GM10248 (cell line): ENCODE measurements around the gene AHSG.
"Not testable (repeated sequence)": the region's sequence is repeated elsewhere in the genome, so short reads cannot be mapped to it uniquely, and the experiment has no call there.

Experiments used
- CTCF ChIA-PET: fragments of 300-600 bp; sonication (Branson Sonifier 250); formaldehyde crosslinking; extraction: SDS; loops from one replicate; lab custom pipeline; 2021; ENCODE audit warnings: antibody characterized with exemption; lab: Yijun Ruan, JAX
- POLR2A ChIA-PET: fragments of 350-650 bp; sonication (Branson Sonifier 250); formaldehyde crosslinking; extraction: SDS; loops from one replicate; lab custom pipeline; 2020; ENCODE audit warnings: antibody characterized with exemption; lab: Yijun Ruan, JAX
- DNase-seq: peaks from one replicate; pipeline ENCODE4 v3.0.0; 2012; ENCODE audit errors: extremely low spot score
- CTCF ChIP-seq: IDR thresholded peaks from 2 replicates; pipeline ENCODE4 v1.5.1; 2012; ENCODE audit warnings: mild to moderate bottlenecking, low read depth; ENCODE audit errors: extremely low read depth, missing control alignments, control extremely low read depth

AHSG gene

GRCh38 chr3:186583831-186584230 is 29.0 kb upstream of the AHSG start:
- no peak for TF ChIP-seq CTCF
- POLR2A ChIA-PET, result interaction anchor here (1.4 kb wide), 1 partner anchor 14 kb away, joined by 5 read pairs; the partner anchor contains the start of gene DNAJB11
- no peak for DNase-seq
- CTCF ChIA-PET, result interaction anchor here (1.1 to 4.4 kb wide), 3 partner anchors 14 to 32 kb away, joined by 3 to 39 read pairs (median 3); partner anchors contain the start of genes AHSG and DNAJB11

- DNase-seq, POLR2A ChIA-PET: not testable (repeated sequence)
- CTCF ChIA-PET, result interaction anchor here (0.8 to 4.4 kb wide), 3 partner anchors 24 to 46 kb away, joined by 3 to 39 read pairs (median 3); partner anchors contain the start of gene AHSG
Measured at GRCh38 chr3:186586245-186586644, 26.6 kb upstream of the AHSG start.

- ChIA-PET CTCF (interaction anchor here (0.6 to 4.4 kb wide), 5 partner anchors 10 to 28 kb away, joined by 3 to 39 read pairs (median 3); partner anchors contain the start of genes AHSG and DNAJB11), POLR2A (no interaction called here)
- no peak for DNase-seq
- no peak for TF ChIP-seq CTCF
Measured at GRCh38 chr3:186587183-186587582, 25.7 kb upstream of the AHSG start.

GRCh38 chr3:186588632-186589031 is 24.2 kb upstream of the AHSG start:
- no peak for TF ChIP-seq CTCF
- ChIA-PET CTCF (interaction anchor here (17.4 kb wide), 1 partner anchor 27 kb away, joined by 155 read pairs; the partner anchor contains the start of gene AHSG), POLR2A (no interaction called here)
- no peak for DNase-seq

GRCh38 chr3:186589121-186589520 is 23.7 kb upstream of the AHSG start:
- POLR2A ChIA-PET, result no interaction called here
- DNase-seq, result no peak
- CTCF ChIA-PET, result interaction anchor here (17.4 kb wide), 1 partner anchor 26 kb away, joined by 155 read pairs; the partner anchor contains the start of gene AHSG
- no peak for TF ChIP-seq CTCF

- no peak for DNase-seq
- TF ChIP-seq CTCF, result no peak
- CTCF ChIA-PET, result interaction anchor here (1.2 to 17.4 kb wide), 2 partner anchors 8 to 25 kb away, joined by 3 to 155 read pairs; partner anchors contain the start of gene AHSG
- POLR2A ChIA-PET, result no interaction called here
Measured at GRCh38 chr3:186589856-186590579, 22.8 kb upstream of the AHSG start.
